GM12872 (cell line): ENCODE results near the gene MFN2.

Experiments used
- CTCF ChIP-seq: IDR thresholded peaks from 3 replicates; pipeline ENCODE4 v1.5.1; 2011; ENCODE audit warnings: low read depth, mild to moderate bottlenecking, low read length, moderate library complexity; ENCODE audit not compliant: insufficient read depth

Gene MFN2

GRCh38 chr1:11979851-11980675, at the start of gene MFN2:
Gene MFN2 (plus strand): TSS chr1:11980444. CDS start chr1:11989169, 8,725 bp downstream.
- no peak for TF ChIP-seq CTCF

GRCh38 chr1:11930571-11931445, 49.4 kb upstream of the MFN2 start:
- no peak for TF ChIP-seq CTCF

GRCh38 chr1:11931845-11932244, 48.4 kb upstream of the MFN2 start:
- TF ChIP-seq CTCF, result no peak

GRCh38 chr1:11934302-11935056, 45.8 kb upstream of the MFN2 start, which contains the start of gene PLOD1:
Gene PLOD1 (plus strand): TSS chr1:11934717. CDS start chr1:11934780, 63 bp downstream.
- no peak for TF ChIP-seq CTCF

- TF ChIP-seq CTCF, result no peak
Observed at GRCh38 chr1:11935057-11935412, 45.2 kb upstream of the MFN2 start.

GRCh38 chr1:11938722-11939526, 41.3 kb upstream of the MFN2 start:
- no peak for TF ChIP-seq CTCF
